ENCODE measurements around the gene LIM2. TPM values are rescaled to one million over a fixed set of nuclear protein-coding genes. Genes with fewer than 3 reads are reported as not detected.
A peak's percentile ranks its signal among the peaks of the same experiment; 100 is the strongest.

The LIM2 gene
- total RNA-seq, 1 experiment from 2014 or later: not detected

- no peak for DNase-seq (ENCODE audit: low read depth)
Measured at GRCh38 chr19:51341066-51341465, 46.7 kb downstream of the LIM2 start.

GRCh38 chr19:51339687-51340656 lies 47.8 kb downstream of the LIM2 start:
- peak; percentile 92 for DNase-seq (ENCODE audit: low read depth)

- DNase-seq (ENCODE audit: low read depth): no peak
Measured at GRCh38 chr19:51339313-51339686, 48.5 kb downstream of the LIM2 start.

- DNase-seq (ENCODE audit: low read depth): peak; percentile 68
Measured at GRCh38 chr19:51338563-51339312, 49.0 kb downstream of the LIM2 start.

- DNase-seq (ENCODE audit: low read depth): no peak
Measured at GRCh38 chr19:51337861-51338562, 49.8 kb downstream of the LIM2 start.

- DNase-seq (ENCODE audit: low read depth): no peak
Measured at GRCh38 chr19:51337141-51337860, 50.5 kb downstream of the LIM2 start.

GRCh38 chr19:51333836-51334460 lies 53.8 kb downstream of the LIM2 start:
- DNase-seq (ENCODE audit: low read depth): no peak

GRCh38 chr19:51331716-51332115 lies 56.1 kb downstream of the LIM2 start:
- no peak for DNase-seq (ENCODE audit: low read depth)

GRCh38 chr19:51331193-51331592 lies 56.6 kb downstream of the LIM2 start:
- no peak for DNase-seq (ENCODE audit: low read depth)

GRCh38 chr19:51330366-51330765 lies 57.4 kb downstream of the LIM2 start:
- no peak for DNase-seq (ENCODE audit: low read depth)

Other genes starting within 250 kb of the LIM2 start
- not detected in 2 replicates for gene SIGLEC7, start 245.7 kb downstream of the LIM2 start, total RNA-seq (2014; rRNA removed)
- 0.11 and 1.3 TPM in 2 replicates for gene CD33, start 162.9 kb downstream of the LIM2 start, total RNA-seq (2014; rRNA removed)
- not detected in 2 replicates for gene SIGLECL1, start 136.9 kb downstream of the LIM2 start, total RNA-seq (2014; rRNA removed)
- gene IGLON5, start 76.3 kb downstream of the LIM2 start, total RNA-seq (2014; rRNA removed): not detected in 2 replicates
- 0.77 and 1.2 TPM in 2 replicates for gene VSIG10L, start 45.8 kb downstream of the LIM2 start, total RNA-seq (2014; rRNA removed)
- gene ETFB, start 21.6 kb downstream of the LIM2 start, total RNA-seq (2014; rRNA removed): 93.4 and 100 TPM in 2 replicates
- gene CLDND2, start 19.0 kb downstream of the LIM2 start, total RNA-seq (2014; rRNA removed): not detected in 2 replicates
- gene NKG7, start 15.3 kb downstream of the LIM2 start, total RNA-seq (2014; rRNA removed): not detected in 2 replicates
- not detected in 2 replicates for gene C19orf84, start 2.6 kb upstream of the LIM2 start, total RNA-seq (2014; rRNA removed)
- not detected in 2 replicates for gene SIGLEC10, start 29.7 kb upstream of the LIM2 start, total RNA-seq (2014; rRNA removed)
- gene SIGLEC8, start 70.5 kb upstream of the LIM2 start, total RNA-seq (2014; rRNA removed): not detected in 2 replicates
- gene CEACAM18, start 90.6 kb upstream of the LIM2 start, total RNA-seq (2014; rRNA removed): not detected in 2 replicates
- not detected in 2 replicates for gene SIGLEC12, start 113.8 kb upstream of the LIM2 start, total RNA-seq (2014; rRNA removed)
- not detected in 2 replicates for gene SIGLEC6, start 143.7 kb upstream of the LIM2 start, total RNA-seq (2014; rRNA removed)
- 2.9 and 4.0 TPM in 2 replicates for gene ZNF175, start 183.3 kb upstream of the LIM2 start, total RNA-seq (2014; rRNA removed)
- gene SIGLEC5, start 242.4 kb upstream of the LIM2 start, total RNA-seq (2014; rRNA removed): not detected in 2 replicates

Measured in LHCN-M2 (cell line).